ENCODE results near the gene BMAL1.

DNA sequence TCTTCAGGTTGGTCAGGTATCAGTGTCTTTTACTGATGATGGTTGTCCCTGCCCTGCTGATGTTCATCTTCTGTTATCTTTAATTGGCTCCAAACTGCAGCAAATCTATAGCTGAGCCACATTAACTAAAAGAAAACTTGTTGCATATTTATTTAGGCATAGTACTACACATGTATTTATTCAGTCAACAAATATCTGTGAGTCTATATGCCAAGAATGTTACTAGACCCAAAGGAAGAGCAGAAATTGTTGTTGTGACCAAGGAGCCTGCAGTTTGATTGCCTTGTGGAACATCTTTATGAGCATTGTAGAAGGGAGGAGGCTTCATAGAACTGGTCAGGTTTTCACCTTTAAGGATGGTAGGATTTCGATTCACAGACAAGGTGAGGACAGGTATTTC, 10.1 kb downstream of the BMAL1 start:
- TF ChIP-seq, protein P1, sequence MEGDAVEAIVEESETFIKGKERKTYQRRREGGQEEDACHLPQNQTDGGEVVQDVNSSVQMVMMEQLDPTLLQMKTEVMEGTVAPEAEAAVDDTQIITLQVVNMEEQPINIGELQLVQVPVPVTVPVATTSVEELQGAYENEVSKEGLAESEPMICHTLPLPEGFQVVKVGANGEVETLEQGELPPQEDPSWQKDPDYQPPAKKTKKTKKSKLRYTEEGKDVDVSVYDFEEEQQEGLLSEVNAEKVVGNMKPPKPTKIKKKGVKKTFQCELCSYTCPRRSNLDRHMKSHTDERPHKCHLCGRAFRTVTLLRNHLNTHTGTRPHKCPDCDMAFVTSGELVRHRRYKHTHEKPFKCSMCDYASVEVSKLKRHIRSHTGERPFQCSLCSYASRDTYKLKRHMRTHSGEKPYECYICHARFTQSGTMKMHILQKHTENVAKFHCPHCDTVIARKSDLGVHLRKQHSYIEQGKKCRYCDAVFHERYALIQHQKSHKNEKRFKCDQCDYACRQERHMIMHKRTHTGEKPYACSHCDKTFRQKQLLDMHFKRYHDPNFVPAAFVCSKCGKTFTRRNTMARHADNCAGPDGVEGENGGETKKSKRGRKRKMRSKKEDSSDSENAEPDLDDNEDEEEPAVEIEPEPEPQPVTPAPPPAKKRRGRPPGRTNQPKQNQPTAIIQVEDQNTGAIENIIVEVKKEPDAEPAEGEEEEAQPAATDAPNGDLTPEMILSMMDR (optimal IDR thresholded peaks at IDR 0.05 in 1 of 3, IDR thresholded peaks at IDR 0.05 in 1 of 3, conservative IDR thresholded peaks at IDR 0.05 in 1 of 3; ENCODE audit: extremely low read depth in 1 of 3, insufficient read depth in 2 of 3, low read length in 3 of 3), result no peak
- no peak for TF ChIP-seq EZH2 (IDR thresholded peaks at IDR 0.05; ENCODE audit: low read length)

Measured in keratinocyte (primary cell).